GM23338 (cell line): ENCODE measurements around the gene FGF1. TPM values are rescaled to one million over a fixed set of nuclear protein-coding genes. Genes with fewer than 3 reads are reported as not detected.

Experiments
- ATAC-seq: fragments of 200-7000 bp; cut with Tn5 transposase; 3 replicates; pipeline ENCODE4 v1.9.1; 2020
- DNase-seq: peaks from one replicate; pipeline ENCODE4 v3.0.0-alpha.2; 2015; ENCODE audit warnings: low spot score
- H2AFZ ChIP-seq: fragments of 200-600 bp; sonication (generic); 2 replicates; pipeline ENCODE4 v1.8.0; 2016; ENCODE audit warnings: antibody characterized with exemption, mild to moderate bottlenecking, moderate library complexity
- H3F3A ChIP-seq: fragments of 200-600 bp; sonication (generic); replicated peaks from 2 replicates; pipeline ENCODE4 v1.8.0; 2017; ENCODE audit warnings: antibody characterized with exemption, mixed run types, low read depth
- H3K27ac ChIP-seq: fragments of 200-600 bp; sonication (generic); 2 replicates; pipeline ENCODE4 v1.6.1; 2016; ENCODE audit warnings: low read depth
- H3K27me3 ChIP-seq: fragments of 200-600 bp; sonication (generic); 2 replicates; pipeline ENCODE4 v1.8.0; 2016; ENCODE audit warnings: mild to moderate bottlenecking, mixed run types, moderate library complexity; ENCODE audit not compliant: insufficient read depth
- H3K36me3 ChIP-seq: fragments of 200-600 bp; sonication (generic); 2 replicates; pipeline ENCODE4 v1.8.0; 2016; ENCODE audit warnings: mild to moderate bottlenecking; ENCODE audit not compliant: insufficient read depth
- H3K4me1 ChIP-seq: fragments of 200-600 bp; sonication (generic); 2 replicates; pipeline ENCODE4 v1.8.0; 2016; ENCODE audit warnings: mild to moderate bottlenecking, moderate library complexity; ENCODE audit not compliant: insufficient read depth
- H3K4me2 ChIP-seq: fragments of 200-600 bp; sonication (generic); 2 replicates; pipeline ENCODE4 v1.7.1; 2017; ENCODE audit warnings: mixed run types
- H3K4me3 ChIP-seq: fragments of 200-600 bp; sonication (generic); 2 replicates; pipeline ENCODE4 v1.6.1; 2016; ENCODE audit warnings: mixed run types
- H3K79me2 ChIP-seq: fragments of 200-600 bp; sonication (generic); replicated peaks from 2 replicates; pipeline ENCODE4 v1.8.0; 2017; ENCODE audit warnings: mild to moderate bottlenecking; ENCODE audit not compliant: insufficient read depth
- H3K9me2 ChIP-seq: fragments of 200-600 bp; sonication (generic); 2 replicates; pipeline ENCODE4 v1.8.0; 2017; ENCODE audit not compliant: insufficient read depth
- H4K20me1 ChIP-seq: fragments of 200-600 bp; sonication (generic); replicated peaks from 2 replicates; pipeline ENCODE4 v1.8.0; 2017; ENCODE audit warnings: mild to moderate bottlenecking; ENCODE audit not compliant: insufficient read depth
- H3K27ac Mint-ChIP-seq: 2 replicates; pipeline ENCODE4 v1.8.0; 2020; ENCODE audit warnings: inconsistent platforms, mild to moderate bottlenecking, moderate library complexity, mixed read lengths
- H3K27me3 Mint-ChIP-seq: 3 replicates; pipeline ENCODE4 v1.8.0; 2022; ENCODE audit warnings: low read depth, mild to moderate bottlenecking, moderate library complexity, mixed read lengths, inconsistent platforms; ENCODE audit not compliant: insufficient read depth, poor library complexity
- H3K36me3 Mint-ChIP-seq: 3 replicates; pipeline ENCODE4 v1.8.0; 2021; ENCODE audit warnings: low read depth, mild to moderate bottlenecking, inconsistent platforms, moderate library complexity, mixed read lengths
- H3K4me1 Mint-ChIP-seq: 3 replicates; pipeline ENCODE4 v1.8.0; 2020; ENCODE audit warnings: mild to moderate bottlenecking, inconsistent platforms, mixed read lengths
- H3K4me3 Mint-ChIP-seq: 3 replicates; pipeline ENCODE4 v1.8.0; 2021; ENCODE audit warnings: moderate library complexity, mild to moderate bottlenecking, inconsistent platforms, mixed read lengths
- H3K9me3 Mint-ChIP-seq: 3 replicates; pipeline ENCODE4 v1.8.0; 2020; ENCODE audit warnings: moderate library complexity, mild to moderate bottlenecking, inconsistent platforms, mixed read lengths
- CREB1 ChIP-seq: fragments of 250-450 bp; sonication (Bioruptor Pico); IDR thresholded peaks from 2 replicates; pipeline ENCODE4 v1.5.0; 2020; ENCODE audit warnings: low read depth, mild to moderate bottlenecking, moderate library complexity
- EZH2 ChIP-seq: fragments of 200-600 bp; sonication (generic); IDR thresholded peaks from one replicate; pipeline ENCODE4 v1.8.0; 2017; ENCODE audit warnings: antibody characterized with exemption, mild to moderate bottlenecking, low read depth; ENCODE audit not compliant: unreplicated experiment
- EZH2phosphoT487 ChIP-seq: fragments of 200-600 bp; sonication (generic); IDR thresholded peaks from one replicate; pipeline ENCODE4 v1.8.1; 2018; ENCODE audit warnings: antibody characterized with exemption; ENCODE audit not compliant: unreplicated experiment
- JUNB ChIP-seq: IDR thresholded peaks from one replicate; pipeline ENCODE4 v1.6.1; 2016; ENCODE audit warnings: antibody characterized with exemption; ENCODE audit not compliant: unreplicated experiment
- NANOG ChIP-seq: IDR thresholded peaks from 2 replicates; pipeline ENCODE4 v1.6.1; 2016; ENCODE audit warnings: antibody characterized with exemption, borderline replicate concordance
- POLR2AphosphoS5 ChIP-seq: IDR thresholded peaks from 2 replicates; pipeline ENCODE4 v1.6.1; 2016; ENCODE audit warnings: antibody characterized with exemption, low read depth
- STAT1 ChIP-seq: IDR thresholded peaks from one replicate; pipeline ENCODE4 v1.6.1; 2016; ENCODE audit warnings: antibody characterized with exemption; ENCODE audit not compliant: unreplicated experiment
- ZNF114 ChIP-seq: fragments of 250-450 bp; sonication (Bioruptor Pico); IDR thresholded peaks from 2 replicates; pipeline ENCODE4 v1.5.0; 2020; ENCODE audit warnings: mild to moderate bottlenecking, moderate library complexity
- ZNF331 ChIP-seq: fragments of 250-450 bp; sonication (Bioruptor Pico); IDR thresholded peaks from 2 replicates; pipeline ENCODE4 v1.5.0; 2020; ENCODE audit warnings: low read depth, mild to moderate bottlenecking, moderate library complexity
- polyA plus RNA-seq: library from polyadenylated mRNA; unstranded; fragments of >200 nt; fragmentation: Nextera tagmentation; extraction: Ambion mirVana; gene quantifications from 2 replicates; pipeline ENCODE4 v1.2.1, GENCODE V29; 2016
- total RNA-seq: library from RNA; depleted of rRNA; stranded (reverse); fragments of >200 nt; shearing (Covaris generic); gene quantifications from 2 replicates; pipeline ENCODE4 v1.2.3, GENCODE V29; 2014
- TF ChIP-seq, protein P1 (sequence below): IDR thresholded peaks from 2 replicates; pipeline ENCODE4 v1.6.1; 2016; ENCODE audit warnings: antibody characterized with exemption
- TF ChIP-seq, protein P2 (sequence below): IDR thresholded peaks from one replicate; pipeline ENCODE4 v1.6.1; 2018; ENCODE audit warnings: antibody characterized with exemption; ENCODE audit not compliant: unreplicated experiment
- TF ChIP-seq, protein P3 (sequence below): fragments of 250-450 bp; sonication (Bioruptor Pico); IDR thresholded peaks from 2 replicates; pipeline ENCODE4 v1.5.0; 2020; ENCODE audit warnings: mild to moderate bottlenecking, moderate library complexity
- TF ChIP-seq, protein P4 (sequence below), 2 experiments: fragments of 200-600 bp in 1 of 2; sonication (generic) in 1 of 2; conservative IDR thresholded peaks; 2 replicates each; pipeline versions ENCODE4 v1.5.1 to v1.6.1; 2016 to 2017; ENCODE audit warnings: antibody characterized with exemption in 2 of 2, low read depth in 2 of 2, mild to moderate bottlenecking in 2 of 2, moderate library complexity in 1 of 2

Gene FGF1
- total and polyA plus RNA-seq, 2 experiments from 2014 or later = 0.21 to 0.34 TPM

GRCh38 chr5:142720641-142721271, 34.9 kb upstream of the FGF1 start:
- Histone ChIP-seq H3K27ac (0 out of 2 replicates have a peak overlapping the region, but pooled peaks have one; percentile 17), H3K9me2 (no peaks in the 10 kb centered on the region; the same call in 1 of the 2 replicates), H2AFZ (no peak overlapping the region), H3K4me1 (peaks cover 30% of the 10 kb centered on the region), H3K79me2 (no peaks in the 10 kb centered on the region), H3K36me3 (peaks cover 4% of the 10 kb centered on the region; the same call in 1 of the 2 replicates), H3K4me3 (no peak overlapping the region), H3K27me3 (no peaks in the 10 kb centered on the region), H3F3A (peaks cover 4% of the 10 kb centered on the region; the same call in 1 of the 2 replicates), H3K4me2 (no peak overlapping the region), H4K20me1 (no peaks in the 10 kb centered on the region)
- H3K27me3 Mint-ChIP-seq = peaks cover 7% of the 10 kb centered on the region
- no peak overlapping the region; the same call in 1 of the 2 replicates for H3K27ac Mint-ChIP-seq
- DNase-seq = no peak
- ATAC-seq = no peak
- TF ChIP-seq EZH2phosphoT487 = no peak
- TF ChIP-seq, protein P1, sequence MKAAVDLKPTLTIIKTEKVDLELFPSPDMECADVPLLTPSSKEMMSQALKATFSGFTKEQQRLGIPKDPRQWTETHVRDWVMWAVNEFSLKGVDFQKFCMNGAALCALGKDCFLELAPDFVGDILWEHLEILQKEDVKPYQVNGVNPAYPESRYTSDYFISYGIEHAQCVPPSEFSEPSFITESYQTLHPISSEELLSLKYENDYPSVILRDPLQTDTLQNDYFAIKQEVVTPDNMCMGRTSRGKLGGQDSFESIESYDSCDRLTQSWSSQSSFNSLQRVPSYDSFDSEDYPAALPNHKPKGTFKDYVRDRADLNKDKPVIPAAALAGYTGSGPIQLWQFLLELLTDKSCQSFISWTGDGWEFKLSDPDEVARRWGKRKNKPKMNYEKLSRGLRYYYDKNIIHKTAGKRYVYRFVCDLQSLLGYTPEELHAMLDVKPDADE = no peak
- TF ChIP-seq, protein P2, sequence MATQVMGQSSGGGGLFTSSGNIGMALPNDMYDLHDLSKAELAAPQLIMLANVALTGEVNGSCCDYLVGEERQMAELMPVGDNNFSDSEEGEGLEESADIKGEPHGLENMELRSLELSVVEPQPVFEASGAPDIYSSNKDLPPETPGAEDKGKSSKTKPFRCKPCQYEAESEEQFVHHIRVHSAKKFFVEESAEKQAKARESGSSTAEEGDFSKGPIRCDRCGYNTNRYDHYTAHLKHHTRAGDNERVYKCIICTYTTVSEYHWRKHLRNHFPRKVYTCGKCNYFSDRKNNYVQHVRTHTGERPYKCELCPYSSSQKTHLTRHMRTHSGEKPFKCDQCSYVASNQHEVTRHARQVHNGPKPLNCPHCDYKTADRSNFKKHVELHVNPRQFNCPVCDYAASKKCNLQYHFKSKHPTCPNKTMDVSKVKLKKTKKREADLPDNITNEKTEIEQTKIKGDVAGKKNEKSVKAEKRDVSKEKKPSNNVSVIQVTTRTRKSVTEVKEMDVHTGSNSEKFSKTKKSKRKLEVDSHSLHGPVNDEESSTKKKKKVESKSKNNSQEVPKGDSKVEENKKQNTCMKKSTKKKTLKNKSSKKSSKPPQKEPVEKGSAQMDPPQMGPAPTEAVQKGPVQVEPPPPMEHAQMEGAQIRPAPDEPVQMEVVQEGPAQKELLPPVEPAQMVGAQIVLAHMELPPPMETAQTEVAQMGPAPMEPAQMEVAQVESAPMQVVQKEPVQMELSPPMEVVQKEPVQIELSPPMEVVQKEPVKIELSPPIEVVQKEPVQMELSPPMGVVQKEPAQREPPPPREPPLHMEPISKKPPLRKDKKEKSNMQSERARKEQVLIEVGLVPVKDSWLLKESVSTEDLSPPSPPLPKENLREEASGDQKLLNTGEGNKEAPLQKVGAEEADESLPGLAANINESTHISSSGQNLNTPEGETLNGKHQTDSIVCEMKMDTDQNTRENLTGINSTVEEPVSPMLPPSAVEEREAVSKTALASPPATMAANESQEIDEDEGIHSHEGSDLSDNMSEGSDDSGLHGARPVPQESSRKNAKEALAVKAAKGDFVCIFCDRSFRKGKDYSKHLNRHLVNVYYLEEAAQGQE = no peak
- no peak for TF ChIP-seq POLR2AphosphoS5
- TF ChIP-seq EZH2 = no peak
- TF ChIP-seq, protein P3, sequence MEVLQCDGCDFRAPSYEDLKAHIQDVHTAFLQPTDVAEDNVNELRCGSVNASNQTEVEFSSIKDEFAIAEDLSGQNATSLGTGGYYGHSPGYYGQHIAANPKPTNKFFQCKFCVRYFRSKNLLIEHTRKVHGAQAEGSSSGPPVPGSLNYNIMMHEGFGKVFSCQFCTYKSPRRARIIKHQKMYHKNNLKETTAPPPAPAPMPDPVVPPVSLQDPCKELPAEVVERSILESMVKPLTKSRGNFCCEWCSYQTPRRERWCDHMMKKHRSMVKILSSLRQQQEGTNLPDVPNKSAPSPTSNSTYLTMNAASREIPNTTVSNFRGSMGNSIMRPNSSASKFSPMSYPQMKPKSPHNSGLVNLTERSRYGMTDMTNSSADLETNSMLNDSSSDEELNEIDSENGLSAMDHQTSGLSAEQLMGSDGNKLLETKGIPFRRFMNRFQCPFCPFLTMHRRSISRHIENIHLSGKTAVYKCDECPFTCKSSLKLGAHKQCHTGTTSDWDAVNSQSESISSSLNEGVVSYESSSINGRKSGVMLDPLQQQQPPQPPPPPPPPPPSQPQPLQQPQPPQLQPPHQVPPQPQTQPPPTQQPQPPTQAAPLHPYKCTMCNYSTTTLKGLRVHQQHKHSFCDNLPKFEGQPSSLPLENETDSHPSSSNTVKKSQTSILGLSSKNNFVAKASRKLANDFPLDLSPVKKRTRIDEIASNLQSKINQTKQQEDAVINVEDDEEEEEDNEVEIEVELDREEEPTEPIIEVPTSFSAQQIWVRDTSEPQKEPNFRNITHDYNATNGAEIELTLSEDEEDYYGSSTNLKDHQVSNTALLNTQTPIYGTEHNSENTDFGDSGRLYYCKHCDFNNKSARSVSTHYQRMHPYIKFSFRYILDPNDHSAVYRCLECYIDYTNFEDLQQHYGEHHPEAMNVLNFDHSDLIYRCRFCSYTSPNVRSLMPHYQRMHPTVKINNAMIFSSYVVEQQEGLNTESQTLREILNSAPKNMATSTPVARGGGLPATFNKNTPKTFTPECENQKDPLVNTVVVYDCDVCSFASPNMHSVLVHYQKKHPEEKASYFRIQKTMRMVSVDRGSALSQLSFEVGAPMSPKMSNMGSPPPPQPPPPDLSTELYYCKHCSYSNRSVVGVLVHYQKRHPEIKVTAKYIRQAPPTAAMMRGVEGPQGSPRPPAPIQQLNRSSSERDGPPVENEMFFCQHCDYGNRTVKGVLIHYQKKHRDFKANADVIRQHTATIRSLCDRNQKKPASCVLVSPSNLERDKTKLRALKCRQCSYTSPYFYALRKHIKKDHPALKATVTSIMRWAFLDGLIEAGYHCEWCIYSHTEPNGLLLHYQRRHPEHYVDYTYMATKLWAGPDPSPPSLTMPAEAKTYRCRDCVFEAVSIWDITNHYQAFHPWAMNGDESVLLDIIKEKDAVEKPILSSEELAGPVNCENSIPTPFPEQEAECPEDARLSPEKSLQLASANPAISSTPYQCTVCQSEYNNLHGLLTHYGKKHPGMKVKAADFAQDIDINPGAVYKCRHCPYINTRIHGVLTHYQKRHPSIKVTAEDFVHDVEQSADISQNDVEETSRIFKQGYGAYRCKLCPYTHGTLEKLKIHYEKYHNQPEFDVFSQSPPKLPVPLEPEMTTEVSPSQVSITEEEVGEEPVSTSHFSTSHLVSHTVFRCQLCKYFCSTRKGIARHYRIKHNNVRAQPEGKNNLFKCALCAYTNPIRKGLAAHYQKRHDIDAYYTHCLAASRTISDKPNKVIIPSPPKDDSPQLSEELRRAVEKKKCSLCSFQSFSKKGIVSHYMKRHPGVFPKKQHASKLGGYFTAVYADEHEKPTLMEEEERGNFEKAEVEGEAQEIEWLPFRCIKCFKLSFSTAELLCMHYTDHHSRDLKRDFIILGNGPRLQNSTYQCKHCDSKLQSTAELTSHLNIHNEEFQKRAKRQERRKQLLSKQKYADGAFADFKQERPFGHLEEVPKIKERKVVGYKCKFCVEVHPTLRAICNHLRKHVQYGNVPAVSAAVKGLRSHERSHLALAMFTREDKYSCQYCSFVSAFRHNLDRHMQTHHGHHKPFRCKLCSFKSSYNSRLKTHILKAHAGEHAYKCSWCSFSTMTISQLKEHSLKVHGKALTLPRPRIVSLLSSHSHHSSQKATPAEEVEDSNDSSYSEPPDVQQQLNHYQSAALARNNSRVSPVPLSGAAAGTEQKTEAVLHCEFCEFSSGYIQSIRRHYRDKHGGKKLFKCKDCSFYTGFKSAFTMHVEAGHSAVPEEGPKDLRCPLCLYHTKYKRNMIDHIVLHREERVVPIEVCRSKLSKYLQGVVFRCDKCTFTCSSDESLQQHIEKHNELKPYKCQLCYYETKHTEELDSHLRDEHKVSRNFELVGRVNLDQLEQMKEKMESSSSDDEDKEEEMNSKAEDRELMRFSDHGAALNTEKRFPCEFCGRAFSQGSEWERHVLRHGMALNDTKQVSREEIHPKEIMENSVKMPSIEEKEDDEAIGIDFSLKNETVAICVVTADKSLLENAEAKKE = no peak
- no peak for TF ChIP-seq ZNF114 (CRISPR knock-in tag)
- TF ChIP-seq JUNB = no peak
- no peak for TF ChIP-seq STAT1
- TF ChIP-seq, protein P4, sequence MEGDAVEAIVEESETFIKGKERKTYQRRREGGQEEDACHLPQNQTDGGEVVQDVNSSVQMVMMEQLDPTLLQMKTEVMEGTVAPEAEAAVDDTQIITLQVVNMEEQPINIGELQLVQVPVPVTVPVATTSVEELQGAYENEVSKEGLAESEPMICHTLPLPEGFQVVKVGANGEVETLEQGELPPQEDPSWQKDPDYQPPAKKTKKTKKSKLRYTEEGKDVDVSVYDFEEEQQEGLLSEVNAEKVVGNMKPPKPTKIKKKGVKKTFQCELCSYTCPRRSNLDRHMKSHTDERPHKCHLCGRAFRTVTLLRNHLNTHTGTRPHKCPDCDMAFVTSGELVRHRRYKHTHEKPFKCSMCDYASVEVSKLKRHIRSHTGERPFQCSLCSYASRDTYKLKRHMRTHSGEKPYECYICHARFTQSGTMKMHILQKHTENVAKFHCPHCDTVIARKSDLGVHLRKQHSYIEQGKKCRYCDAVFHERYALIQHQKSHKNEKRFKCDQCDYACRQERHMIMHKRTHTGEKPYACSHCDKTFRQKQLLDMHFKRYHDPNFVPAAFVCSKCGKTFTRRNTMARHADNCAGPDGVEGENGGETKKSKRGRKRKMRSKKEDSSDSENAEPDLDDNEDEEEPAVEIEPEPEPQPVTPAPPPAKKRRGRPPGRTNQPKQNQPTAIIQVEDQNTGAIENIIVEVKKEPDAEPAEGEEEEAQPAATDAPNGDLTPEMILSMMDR (conservative IDR thresholded peaks at IDR 0.05; ENCODE audit: low read depth in 2 of 2) = no peak
- TF ChIP-seq CREB1 = no peak
- TF ChIP-seq NANOG = no peak
- TF ChIP-seq ZNF331 (CRISPR knock-in tag) = no peak
- no peaks in the 10 kb centered on the region for H3K9me3 Mint-ChIP-seq
- no peak overlapping the region for H3K4me3 Mint-ChIP-seq
- peaks cover 3% of the 10 kb centered on the region; the same call in 1 of the 3 replicates for H3K36me3 Mint-ChIP-seq
- peaks cover 41% of the 10 kb centered on the region for H3K4me1 Mint-ChIP-seq
